Hepatocyte (in vitro differentiated cells): Measurements from ENCODE around the gene CHST8. TPM values are rescaled to one million over a fixed set of nuclear protein-coding genes. Genes with fewer than 3 reads are reported as not detected.

ENCODE experiments used
- DNase-seq: peaks from one replicate; pipeline ENCODE4 v3.0.0-alpha.2; 2016; ENCODE audit warnings: low spot score
- H2AFZ ChIP-seq: fragments of 200-600 bp; sonication (generic); 2 replicates; pipeline ENCODE4 v1.6.0; 2016; ENCODE audit warnings: antibody characterized with exemption, mild to moderate bottlenecking
- H3K27ac ChIP-seq: fragments of 200-600 bp; sonication (generic); 2 replicates; pipeline ENCODE4 v1.5.1; 2016; ENCODE audit warnings: mild to moderate bottlenecking
- H3K27me3 ChIP-seq: fragments of 200-600 bp; sonication (generic); 2 replicates; pipeline ENCODE4 v1.6.1; 2016
- H3K36me3 ChIP-seq: fragments of 200-600 bp; sonication (generic); replicated peaks from 2 replicates; pipeline ENCODE4 v1.5.1; 2016; ENCODE audit warnings: low read depth; ENCODE audit not compliant: insufficient read depth
- H3K4me1 ChIP-seq: fragments of 200-600 bp; sonication (generic); 2 replicates; pipeline ENCODE4 v1.5.1; 2016; ENCODE audit warnings: mild to moderate bottlenecking, moderate library complexity; ENCODE audit not compliant: insufficient read depth
- H3K4me2 ChIP-seq: fragments of 200-600 bp; sonication (generic); 2 replicates; pipeline ENCODE4 v1.6.0; 2016
- H3K4me3 ChIP-seq: fragments of 200-600 bp; sonication (generic); 2 replicates; pipeline ENCODE4 v1.5.1; 2016; ENCODE audit warnings: mild to moderate bottlenecking
- H3K79me2 ChIP-seq: fragments of 200-600 bp; sonication (generic); 2 replicates; pipeline ENCODE4 v1.6.0; 2017; ENCODE audit warnings: mild to moderate bottlenecking
- H3K9me2 ChIP-seq: fragments of 200-600 bp; sonication (generic); replicated peaks from 2 replicates; pipeline ENCODE4 v1.6.0; 2017; ENCODE audit warnings: mild to moderate bottlenecking; ENCODE audit not compliant: insufficient read depth
- H3K9me3 ChIP-seq: fragments of 200-600 bp; sonication (generic); 2 replicates; pipeline ENCODE4 v1.5.1; 2016; ENCODE audit warnings: low read depth, mild to moderate bottlenecking
- H4K20me1 ChIP-seq: fragments of 200-600 bp; sonication (generic); 2 replicates; pipeline ENCODE4 v1.6.0; 2016; ENCODE audit warnings: mild to moderate bottlenecking; ENCODE audit not compliant: insufficient read depth, poor library complexity, severe bottlenecking
- EZH2 ChIP-seq: fragments of 200-600 bp; sonication (generic); IDR thresholded peaks from 2 replicates; pipeline ENCODE4 v1.6.1; 2016; ENCODE audit warnings: antibody characterized with exemption, mild to moderate bottlenecking, borderline replicate concordance
- EZH2phosphoT487 ChIP-seq: fragments of 200-600 bp; sonication (generic); IDR thresholded peaks from one replicate; pipeline ENCODE4 v1.6.1; 2018; ENCODE audit warnings: antibody characterized with exemption, mild to moderate bottlenecking, low read depth, moderate library complexity; ENCODE audit not compliant: unreplicated experiment, severe bottlenecking
- WGBS: methylation state at CpG from one replicate; pipeline ENCODE4 v1.1.6; 2016; ENCODE audit warnings: low lambda C conversion rate; ENCODE audit errors: missing lambda C conversion rate; 5-methylcytosine and 5-hydroxymethylcytosine counted together
- polyA plus RNA-seq: library from polyadenylated mRNA; unstranded; fragments of >200 nt; fragmentation: Nextera tagmentation; extraction: Ambion mirVana; gene quantifications from 2 replicates; pipeline ENCODE4 v1.2.1, GENCODE V29; 2016
- total RNA-seq: library from RNA; depleted of rRNA; stranded (reverse); fragments of >200 nt; gene quantifications from 2 replicates; pipeline ENCODE4 v1.2.3, GENCODE V29; 2014
- TF ChIP-seq, protein P1 (sequence below): fragments of 200-600 bp; sonication (generic); IDR thresholded peaks from 2 replicates; pipeline ENCODE4 v1.5.1; 2016; ENCODE audit warnings: antibody characterized with exemption, mild to moderate bottlenecking; ENCODE audit not compliant: poor library complexity

CHST8 gene
- total and polyA plus RNA-seq, 2 experiments from 2014 or later = 0.07 to 0.89 TPM

DNA sequence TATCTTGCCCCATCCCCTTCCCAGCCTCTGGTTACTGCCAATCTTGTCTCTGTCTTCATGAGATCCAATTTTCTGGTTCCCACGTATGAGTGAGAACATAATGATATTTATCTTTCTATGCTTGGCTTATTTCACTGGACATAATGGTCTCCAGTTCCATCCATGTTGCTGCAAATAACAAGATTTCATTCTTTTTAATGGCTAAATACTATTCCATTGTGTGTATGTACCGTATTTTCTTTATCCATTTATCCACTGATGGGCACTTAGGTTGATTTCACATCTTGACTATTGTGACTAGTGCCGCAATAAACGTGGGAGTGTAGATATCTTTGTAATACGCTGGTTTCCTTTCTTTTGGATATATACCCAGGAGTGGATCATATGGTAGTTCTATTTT, 43.0 kb downstream of the CHST8 start:
- no peaks in the 10 kb centered on the region for H3K9me3 ChIP-seq
- H3K27ac ChIP-seq = no peak overlapping the region
- H2AFZ ChIP-seq = no peak overlapping the region
- no peak for DNase-seq
- H3K27me3 ChIP-seq = peaks cover 4% of the 10 kb centered on the region
- H3K79me2 ChIP-seq = no peaks in the 10 kb centered on the region
- WGBS = 92% methylated on average over 5 of the region's 5 CpGs
- no peaks in the 10 kb centered on the region for H3K36me3 ChIP-seq
- TF ChIP-seq EZH2phosphoT487 = no peak
- TF ChIP-seq, protein P1, sequence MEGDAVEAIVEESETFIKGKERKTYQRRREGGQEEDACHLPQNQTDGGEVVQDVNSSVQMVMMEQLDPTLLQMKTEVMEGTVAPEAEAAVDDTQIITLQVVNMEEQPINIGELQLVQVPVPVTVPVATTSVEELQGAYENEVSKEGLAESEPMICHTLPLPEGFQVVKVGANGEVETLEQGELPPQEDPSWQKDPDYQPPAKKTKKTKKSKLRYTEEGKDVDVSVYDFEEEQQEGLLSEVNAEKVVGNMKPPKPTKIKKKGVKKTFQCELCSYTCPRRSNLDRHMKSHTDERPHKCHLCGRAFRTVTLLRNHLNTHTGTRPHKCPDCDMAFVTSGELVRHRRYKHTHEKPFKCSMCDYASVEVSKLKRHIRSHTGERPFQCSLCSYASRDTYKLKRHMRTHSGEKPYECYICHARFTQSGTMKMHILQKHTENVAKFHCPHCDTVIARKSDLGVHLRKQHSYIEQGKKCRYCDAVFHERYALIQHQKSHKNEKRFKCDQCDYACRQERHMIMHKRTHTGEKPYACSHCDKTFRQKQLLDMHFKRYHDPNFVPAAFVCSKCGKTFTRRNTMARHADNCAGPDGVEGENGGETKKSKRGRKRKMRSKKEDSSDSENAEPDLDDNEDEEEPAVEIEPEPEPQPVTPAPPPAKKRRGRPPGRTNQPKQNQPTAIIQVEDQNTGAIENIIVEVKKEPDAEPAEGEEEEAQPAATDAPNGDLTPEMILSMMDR = no peak
- no peak for TF ChIP-seq EZH2
- no peak overlapping the region for H3K4me3 ChIP-seq
- H3K9me2 ChIP-seq = no peaks in the 10 kb centered on the region
- no peaks in the 10 kb centered on the region for H3K4me1 ChIP-seq
- H3K4me2 ChIP-seq = no peak overlapping the region
- no peaks in the 10 kb centered on the region for H4K20me1 ChIP-seq

GRCh38 chr19:33665776-33666595, 44.2 kb downstream of the CHST8 start:
- no peak overlapping the region for H2AFZ ChIP-seq
- DNase-seq = no peak
- no peaks in the 10 kb centered on the region for H3K79me2 ChIP-seq
- no peaks in the 10 kb centered on the region for H3K9me2 ChIP-seq
- H3K36me3 ChIP-seq = no peaks in the 10 kb centered on the region
- no peak overlapping the region for H3K4me3 ChIP-seq
- 85% methylated on average over 22 of the region's 22 CpGs for WGBS
- TF ChIP-seq EZH2 (no peak), EZH2phosphoT487 (no peak)
- TF ChIP-seq, protein P1 = no peak
- H3K27ac ChIP-seq = no peak overlapping the region
- no peaks in the 10 kb centered on the region for H4K20me1 ChIP-seq
- peaks cover 5% of the 10 kb centered on the region for H3K27me3 ChIP-seq
- H3K4me1 ChIP-seq = no peaks in the 10 kb centered on the region
- no peaks in the 10 kb centered on the region for H3K9me3 ChIP-seq
- H3K4me2 ChIP-seq = no peak overlapping the region

- Histone ChIP-seq H3K4me1 (no peaks in the 10 kb centered on the region), H4K20me1 (no peaks in the 10 kb centered on the region), H3K4me2 (no peak overlapping the region), H2AFZ (no peak overlapping the region), H3K27ac (no peak overlapping the region), H3K9me2 (no peaks in the 10 kb centered on the region), H3K4me3 (no peak overlapping the region), H3K9me3 (no peaks in the 10 kb centered on the region), H3K27me3 (peaks cover 11% of the 10 kb centered on the region), H3K79me2 (no peaks in the 10 kb centered on the region), H3K36me3 (no peaks in the 10 kb centered on the region)
- 86% methylated on average over 15 of the region's 15 CpGs for WGBS
- TF ChIP-seq EZH2phosphoT487 = no peak
- TF ChIP-seq, protein P1 = no peak
- TF ChIP-seq EZH2 = no peak
- DNase-seq = no peak
Measured at GRCh38 chr19:33667141-33667650, 45.4 kb downstream of the CHST8 start.
